ENCODE results near the gene NDUFC1.
"Not testable (repeated sequence)": the region's sequence is repeated elsewhere in the genome, so short reads cannot be mapped to it uniquely, and the experiment has no call there.

The NDUFC1 gene

GRCh38 chr4:139301821-139302611 lies at the start of gene NDUFC1:
NDUFC1 (minus strand) TSS chr4:139302477; CDS start chr4:139295798, 6,679 bp downstream.
- DNase-seq (ENCODE audit: low read depth, low spot score): peak; percentile 73

- DNase-seq (ENCODE audit: low read depth, low spot score): no peak
Measured at GRCh38 chr4:139337612-139338011, 35.3 kb upstream of the NDUFC1 start.

GRCh38 chr4:139333046-139333445 lies 30.8 kb upstream of the NDUFC1 start:
- no peak for DNase-seq (ENCODE audit: low read depth, low spot score)

- DNase-seq (ENCODE audit: low read depth, low spot score): no peak
Measured at GRCh38 chr4:139331185-139331584, 28.9 kb upstream of the NDUFC1 start.

GRCh38 chr4:139330283-139330682 lies 28.0 kb upstream of the NDUFC1 start:
- DNase-seq (ENCODE audit: low read depth, low spot score): no peak

- DNase-seq (ENCODE audit: low read depth, low spot score): no peak
Measured at GRCh38 chr4:139329665-139330200, 27.5 kb upstream of the NDUFC1 start.

- no peak for DNase-seq (ENCODE audit: low read depth, low spot score)
Measured at GRCh38 chr4:139324620-139325019, 22.3 kb upstream of the NDUFC1 start.

- not testable (repeated sequence) for DNase-seq (ENCODE audit: low read depth, low spot score)
Measured at GRCh38 chr4:139322541-139322940, 20.3 kb upstream of the NDUFC1 start.

- DNase-seq (ENCODE audit: low read depth, low spot score): not testable (repeated sequence)
Measured at GRCh38 chr4:139322070-139322469, 19.8 kb upstream of the NDUFC1 start.

GRCh38 chr4:139319571-139319970 lies 17.3 kb upstream of the NDUFC1 start:
- no peak for DNase-seq (ENCODE audit: low read depth, low spot score)

- no peak for DNase-seq (ENCODE audit: low read depth, low spot score)
Measured at GRCh38 chr4:139317635-139318034, 15.4 kb upstream of the NDUFC1 start.

GRCh38 chr4:139316733-139317132 lies 14.5 kb upstream of the NDUFC1 start:
- no peak for DNase-seq (ENCODE audit: low read depth, low spot score)

- DNase-seq (ENCODE audit: low read depth, low spot score): no peak
Measured at GRCh38 chr4:139315221-139315675, 13.0 kb upstream of the NDUFC1 start.

GRCh38 chr4:139314047-139314800 lies 11.9 kb upstream of the NDUFC1 start:
- DNase-seq (ENCODE audit: low read depth, low spot score): no peak

GRCh38 chr4:139313414-139313813 lies 11.1 kb upstream of the NDUFC1 start:
- not testable (repeated sequence) for DNase-seq (ENCODE audit: low read depth, low spot score)

- no peak for DNase-seq (ENCODE audit: low read depth, low spot score)
Measured at GRCh38 chr4:139312552-139313332, 10.5 kb upstream of the NDUFC1 start.

GRCh38 chr4:139311909-139312308 lies 9.6 kb upstream of the NDUFC1 start:
- DNase-seq (ENCODE audit: low read depth, low spot score): no peak

- no peak for DNase-seq (ENCODE audit: low read depth, low spot score)
Measured at GRCh38 chr4:139304920-139305319, 2.6 kb upstream of the NDUFC1 start.

- DNase-seq (ENCODE audit: low read depth, low spot score): peak; percentile 99
Measured at GRCh38 chr4:139301113-139301820, 1.0 kb downstream of the NDUFC1 start, which contains the start of gene NAA15. NAA15 (plus strand) TSS chr4:139301505; CDS start chr4:139301778, 273 bp downstream.

GRCh38 chr4:139300431-139301112 lies 1.7 kb downstream of the NDUFC1 start:
- no peak for DNase-seq (ENCODE audit: low read depth, low spot score)

Data from ELF-1 (cell line).